ENCODE results near the gene CITED4. TPM values are rescaled to one million over a fixed set of nuclear protein-coding genes. Genes with fewer than 3 reads are reported as not detected.

The CITED4 gene
- total and polyA plus RNA-seq, 2 donors (not counting 3 experiments of a cell fraction or from before 2014, with no cell fraction given), result 3.8 to 11.3 TPM

DNA sequence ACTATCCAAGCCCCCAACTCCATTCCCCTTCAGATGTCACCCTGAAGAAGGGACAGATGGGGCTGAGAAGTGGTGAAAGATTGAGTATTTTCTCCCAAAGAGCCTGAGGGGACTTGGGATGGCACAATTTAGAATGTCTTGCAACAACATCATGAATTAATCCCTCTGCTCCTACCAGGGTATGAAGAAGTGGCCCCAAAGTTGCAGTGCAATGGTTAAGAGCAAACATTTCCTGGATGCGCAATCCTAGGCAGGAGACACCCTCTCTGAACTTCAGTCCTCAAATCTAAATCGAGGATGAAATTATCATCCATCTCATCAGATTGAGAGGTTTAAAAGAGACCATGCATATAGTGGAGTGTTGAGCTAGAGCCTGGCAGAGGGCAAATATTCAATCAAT lies 28.6 kb upstream of the CITED4 start:
- Histone ChIP-seq H3K4me2 (ENCODE audit: insufficient read depth, low read length) (no peak overlapping the region), H3K4me3 (replicated peaks in 1 of 3; ENCODE audit: insufficient read depth in 1 of 3, low read depth in 1 of 3, low read length in 3 of 3) (no peak overlapping the region), H3K36me3 (ENCODE audit: control insufficient read depth in 2 of 2, extremely low read depth in 1 of 2, insufficient read depth in 2 of 2, low read length in 2 of 2) (no peaks in the 10 kb centered on the region), H3K9ac (replicated peaks; ENCODE audit: extremely low read depth, insufficient read depth, low read length) (no peak overlapping the region), H3K9me1 (replicated peaks; ENCODE audit: control insufficient read depth, extremely low read depth, insufficient read depth, low read length) (no peaks in the 10 kb centered on the region), H3K9me3 (replicated peaks; ENCODE audit: control insufficient read depth, insufficient read depth, low read length) (no peaks in the 10 kb centered on the region), H3K4me1 (ENCODE audit: control insufficient read depth, extremely low read depth, insufficient read depth, low read length) (no peaks in the 10 kb centered on the region), H4K20me1 (replicated peaks; ENCODE audit: control insufficient read depth, extremely low read depth, insufficient read depth, low read length) (no peaks in the 10 kb centered on the region), H2AFZ (ENCODE audit: low read depth, low read length) (no peak overlapping the region), H3K27me3 (ENCODE audit: control insufficient read depth in 2 of 2, insufficient read depth in 2 of 2, low read length in 2 of 2) (no peaks in the 10 kb centered on the region), H3K79me2 (ENCODE audit: control insufficient read depth, insufficient read depth, low read length) (no peaks in the 10 kb centered on the region), H3K27ac (ENCODE audit: insufficient read depth, low read depth, low read length) (no peak overlapping the region)
- FAIRE-seq, result no peak
- CTCF ChIA-PET, result interaction anchor here (1.0 kb wide), 1 partner anchor 62 kb away, joined by 3 read pairs; no protein-coding TSS in a partner anchor
- BruUV-seq (replicated peaks), result no TSS peak
- intact Hi-C loops (cut with micrococcal nuclease), result no loop called here
- no peak for TF ChIP-seq POLR2AphosphoS5 (IDR thresholded peaks at IDR 0.05; ENCODE audit: insufficient read depth, low read depth, low read length)
- TF ChIP-seq POLR2A (IDR thresholded peaks at IDR 0.05; ENCODE audit: low read depth, low read length), result no peak
- TF ChIP-seq, protein P1, sequence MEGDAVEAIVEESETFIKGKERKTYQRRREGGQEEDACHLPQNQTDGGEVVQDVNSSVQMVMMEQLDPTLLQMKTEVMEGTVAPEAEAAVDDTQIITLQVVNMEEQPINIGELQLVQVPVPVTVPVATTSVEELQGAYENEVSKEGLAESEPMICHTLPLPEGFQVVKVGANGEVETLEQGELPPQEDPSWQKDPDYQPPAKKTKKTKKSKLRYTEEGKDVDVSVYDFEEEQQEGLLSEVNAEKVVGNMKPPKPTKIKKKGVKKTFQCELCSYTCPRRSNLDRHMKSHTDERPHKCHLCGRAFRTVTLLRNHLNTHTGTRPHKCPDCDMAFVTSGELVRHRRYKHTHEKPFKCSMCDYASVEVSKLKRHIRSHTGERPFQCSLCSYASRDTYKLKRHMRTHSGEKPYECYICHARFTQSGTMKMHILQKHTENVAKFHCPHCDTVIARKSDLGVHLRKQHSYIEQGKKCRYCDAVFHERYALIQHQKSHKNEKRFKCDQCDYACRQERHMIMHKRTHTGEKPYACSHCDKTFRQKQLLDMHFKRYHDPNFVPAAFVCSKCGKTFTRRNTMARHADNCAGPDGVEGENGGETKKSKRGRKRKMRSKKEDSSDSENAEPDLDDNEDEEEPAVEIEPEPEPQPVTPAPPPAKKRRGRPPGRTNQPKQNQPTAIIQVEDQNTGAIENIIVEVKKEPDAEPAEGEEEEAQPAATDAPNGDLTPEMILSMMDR (IDR thresholded peaks at IDR 0.05; ENCODE audit: extremely low read depth in 1 of 2, insufficient read depth in 1 of 2, low read depth in 1 of 2, low read length in 2 of 2), result no peak
- TF ChIP-seq, protein P2, sequence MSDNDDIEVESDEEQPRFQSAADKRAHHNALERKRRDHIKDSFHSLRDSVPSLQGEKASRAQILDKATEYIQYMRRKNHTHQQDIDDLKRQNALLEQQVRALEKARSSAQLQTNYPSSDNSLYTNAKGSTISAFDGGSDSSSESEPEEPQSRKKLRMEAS (IDR thresholded peaks at IDR 0.05; ENCODE audit: insufficient read depth, insufficient read length), result no peak
- TF ChIP-seq JUN (IDR thresholded peaks at IDR 0.05; ENCODE audit: borderline replicate concordance, insufficient read depth, insufficient read length, low read depth), result no peak
- POLR2A ChIA-PET, result no interaction called here
- no peak for DNase-seq (ENCODE audit: low read depth, low spot score)
- dilution Hi-C loops (cut with MboI; ENCODE audit: extremely low pct_ligation_motif_present, low sequenced_read_pairs), result no loop called here

DNA sequence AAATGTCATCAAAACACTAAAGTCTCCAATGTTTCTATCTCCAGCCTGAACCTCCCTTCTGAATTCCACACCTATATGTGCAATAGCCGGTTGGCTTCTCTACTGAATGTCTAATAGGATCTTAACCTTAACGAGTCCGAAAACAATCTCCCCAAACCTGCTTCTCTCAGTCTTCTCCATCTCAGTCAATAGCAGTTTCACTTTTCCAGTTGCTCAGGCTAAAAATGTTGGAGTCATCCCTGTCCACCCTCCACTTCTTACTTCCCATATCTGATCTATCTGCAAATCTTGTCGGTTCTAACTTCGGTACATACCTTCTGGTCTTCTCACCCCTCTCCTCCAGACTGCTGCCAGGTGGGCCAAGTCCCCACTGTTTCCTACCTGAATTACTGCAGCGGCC lies 25.5 kb upstream of the CITED4 start:
- DNase-seq (ENCODE audit: low read depth, low spot score) (no peak), FAIRE-seq (no peak)
- Histone ChIP-seq H3K4me2 (ENCODE audit: insufficient read depth, low read length) (no peak overlapping the region), H2AFZ (ENCODE audit: low read depth, low read length) (no peak overlapping the region), H3K79me2 (ENCODE audit: control insufficient read depth, insufficient read depth, low read length) (no peaks in the 10 kb centered on the region), H4K20me1 (replicated peaks; ENCODE audit: control insufficient read depth, extremely low read depth, insufficient read depth, low read length) (no peaks in the 10 kb centered on the region), H3K4me1 (ENCODE audit: control insufficient read depth, extremely low read depth, insufficient read depth, low read length) (no peaks in the 10 kb centered on the region), H3K27ac (ENCODE audit: insufficient read depth, low read depth, low read length) (no peak overlapping the region), H3K9ac (replicated peaks; ENCODE audit: extremely low read depth, insufficient read depth, low read length) (no peak overlapping the region), H3K4me3 (replicated peaks in 1 of 3; ENCODE audit: insufficient read depth in 1 of 3, low read depth in 1 of 3, low read length in 3 of 3) (no peak overlapping the region), H3K9me1 (replicated peaks; ENCODE audit: control insufficient read depth, extremely low read depth, insufficient read depth, low read length) (no peaks in the 10 kb centered on the region), H3K36me3 (ENCODE audit: control insufficient read depth in 2 of 2, extremely low read depth in 1 of 2, insufficient read depth in 2 of 2, low read length in 2 of 2) (no peaks in the 10 kb centered on the region), H3K9me3 (replicated peaks; ENCODE audit: control insufficient read depth, insufficient read depth, low read length) (no peaks in the 10 kb centered on the region), H3K27me3 (ENCODE audit: control insufficient read depth in 2 of 2, insufficient read depth in 2 of 2, low read length in 2 of 2) (no peaks in the 10 kb centered on the region)
- intact Hi-C loops (cut with micrococcal nuclease) (no loop called here), dilution Hi-C loops (cut with MboI; ENCODE audit: extremely low pct_ligation_motif_present, low sequenced_read_pairs) (no loop called here)
- TF ChIP-seq POLR2AphosphoS5 (IDR thresholded peaks at IDR 0.05; ENCODE audit: insufficient read depth, low read depth, low read length) (no peak), EZH2 (IDR thresholded peaks at IDR 0.05; ENCODE audit: borderline replicate concordance, low read depth, low read length, severe bottlenecking) (no peak), GATA2 (IDR thresholded peaks at IDR 0.05; ENCODE audit: insufficient read depth, insufficient read length, low read depth, low read length) (no peak), FOS (IDR thresholded peaks at IDR 0.05; ENCODE audit: borderline replicate concordance, insufficient read depth, low read length) (no peak)
- TF ChIP-seq, protein P2 (IDR thresholded peaks at IDR 0.05; ENCODE audit: insufficient read depth, insufficient read length), result no peak
- POLR2A ChIA-PET, result no interaction called here
- BruUV-seq (replicated peaks), result no TSS peak
- CTCF ChIA-PET, result interaction anchor here (0.8 to 0.9 kb wide), 3 partner anchors 37 to 65 kb away, joined by 3 to 4 read pairs (median 3); no protein-coding TSS in a partner anchor
